HG02852 (cell line): ENCODE measurements around the gene ZBTB7C.
"Not testable (repeated sequence)": the region's sequence is repeated elsewhere in the genome, so short reads cannot be mapped to it uniquely, and the experiment has no call there.

Experiments used
- ATAC-seq: cut with Tn5 transposase; IDR thresholded peaks from one replicate; pipeline ENCODE4 v1.9.1; 2021; ENCODE audit warnings: mild to moderate bottlenecking, moderate library complexity; ENCODE audit not compliant: unreplicated experiment

ZBTB7C gene

DNA sequence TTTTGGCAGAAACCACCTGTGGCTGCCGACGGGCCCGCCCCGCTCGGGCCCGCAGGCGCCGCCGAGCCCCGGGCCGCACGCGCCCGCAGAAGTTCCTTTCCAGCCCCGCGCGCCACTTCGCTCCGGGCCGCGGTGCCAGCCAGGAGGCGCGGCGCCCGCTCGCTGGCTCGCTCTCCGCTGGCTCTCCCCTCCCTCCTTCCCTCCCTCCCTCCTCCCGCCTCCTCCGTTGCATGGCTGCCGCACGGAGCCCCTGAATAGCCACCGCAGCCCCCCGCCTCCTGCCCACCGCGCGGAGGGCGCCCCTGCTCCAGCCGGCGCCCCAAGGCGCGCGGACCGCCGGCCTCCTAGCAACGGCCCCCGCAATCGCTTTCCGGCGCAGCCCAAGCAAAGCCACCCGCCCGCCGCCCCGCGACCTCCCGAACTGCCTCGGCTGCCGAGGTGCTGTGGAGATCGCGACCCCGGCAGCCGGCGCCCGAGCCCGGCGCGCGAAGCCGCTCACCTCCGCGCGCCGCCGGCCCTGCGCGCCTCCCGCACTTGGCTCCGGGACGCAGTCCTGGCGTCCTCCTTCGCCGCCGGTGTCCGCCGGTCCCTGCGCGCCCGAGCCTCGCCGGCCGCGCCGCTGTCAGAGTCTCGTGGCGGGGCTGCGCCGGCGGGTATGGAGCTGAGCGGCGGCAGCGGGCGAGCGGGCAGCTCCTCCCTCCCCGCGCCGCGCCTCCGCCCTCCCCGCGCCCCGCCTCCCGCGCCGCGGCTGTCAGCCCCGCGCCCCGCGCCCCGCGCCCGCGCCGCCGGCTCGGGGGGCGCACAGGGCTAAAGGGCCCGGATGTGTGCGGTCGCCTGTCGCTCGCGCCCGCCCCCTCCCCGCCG lies at the start of gene ZBTB7C:
ZBTB7C (minus strand) TSS at position 657 of the 864 bp plus-strand sequence.
- peak; percentile 20 for ATAC-seq

DNA sequence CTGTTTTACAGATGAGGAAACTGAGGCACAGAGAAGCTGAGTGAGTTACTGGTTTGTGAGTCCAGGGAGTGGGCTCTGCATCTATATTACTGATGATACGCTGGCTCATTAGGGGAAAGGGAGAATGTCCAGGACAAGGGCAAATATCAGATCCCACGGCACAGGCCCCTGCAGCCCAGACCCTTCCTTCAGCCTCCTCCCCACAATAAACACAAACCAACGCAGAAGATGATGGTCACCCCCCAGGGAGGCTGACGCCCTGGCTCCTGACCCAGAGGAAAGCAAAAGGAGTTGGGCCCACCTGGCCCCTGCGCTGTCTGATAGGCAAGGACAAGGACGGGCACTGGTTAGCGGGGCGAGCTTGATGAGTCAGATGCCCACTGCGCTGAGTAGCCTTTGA lies 47.7 kb upstream of the ZBTB7C start:
- no peak for ATAC-seq

DNA sequence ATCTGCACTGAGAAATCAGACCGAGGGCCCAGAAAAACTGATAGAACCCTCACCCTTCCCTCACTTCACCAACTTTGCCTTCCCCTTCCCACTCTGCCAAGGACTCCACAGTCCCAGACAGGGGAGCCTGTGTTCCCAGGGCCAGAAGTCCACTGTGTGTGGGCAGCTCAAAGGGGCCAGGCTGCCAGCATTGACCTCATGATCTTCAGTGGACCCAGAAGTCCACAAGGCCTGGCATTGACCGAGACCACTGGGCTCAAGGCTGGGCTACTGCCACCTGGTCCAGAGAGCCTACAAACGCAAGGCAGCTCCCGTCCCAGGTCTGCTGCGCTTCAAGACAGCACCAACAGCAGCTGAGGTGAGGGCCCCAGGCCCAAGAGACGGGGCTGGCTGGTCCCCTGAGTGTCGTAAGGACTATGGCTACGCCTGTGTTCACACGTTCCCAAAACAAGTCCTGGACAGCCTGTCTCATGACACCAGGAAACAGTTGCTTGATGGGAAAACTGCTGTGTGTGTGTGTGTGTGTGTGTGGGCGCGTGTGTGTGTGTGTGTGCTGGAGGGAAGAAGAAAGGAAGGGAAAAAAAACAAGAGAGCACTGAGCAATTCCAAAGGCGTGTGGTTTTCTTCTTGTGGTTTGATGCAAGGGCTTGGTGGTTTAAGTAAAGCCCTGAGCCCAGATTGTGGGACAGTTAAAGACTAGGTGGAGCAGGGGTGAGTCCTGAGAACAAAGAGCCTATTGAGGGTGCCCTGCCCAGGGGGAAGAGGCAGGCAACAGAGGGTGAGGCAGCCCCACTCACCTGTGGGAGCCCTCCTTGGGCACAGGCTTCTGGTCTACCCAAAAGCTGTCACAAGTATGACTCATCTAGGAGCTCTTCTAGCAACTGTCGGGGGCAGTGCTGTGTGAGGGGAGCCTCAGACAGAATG lies 46.6 kb upstream of the ZBTB7C start:
- ATAC-seq: no peak

GRCh38 chr18:48454261-48454757 lies 45.1 kb upstream of the ZBTB7C start:
- no peak for ATAC-seq

- no peak for ATAC-seq
These were observed 44.3 kb upstream of the ZBTB7C start for GRCh38 chr18:48453330-48454066.

GRCh38 chr18:48452861-48453323 lies 43.7 kb upstream of the ZBTB7C start:
- ATAC-seq: no peak

DNA sequence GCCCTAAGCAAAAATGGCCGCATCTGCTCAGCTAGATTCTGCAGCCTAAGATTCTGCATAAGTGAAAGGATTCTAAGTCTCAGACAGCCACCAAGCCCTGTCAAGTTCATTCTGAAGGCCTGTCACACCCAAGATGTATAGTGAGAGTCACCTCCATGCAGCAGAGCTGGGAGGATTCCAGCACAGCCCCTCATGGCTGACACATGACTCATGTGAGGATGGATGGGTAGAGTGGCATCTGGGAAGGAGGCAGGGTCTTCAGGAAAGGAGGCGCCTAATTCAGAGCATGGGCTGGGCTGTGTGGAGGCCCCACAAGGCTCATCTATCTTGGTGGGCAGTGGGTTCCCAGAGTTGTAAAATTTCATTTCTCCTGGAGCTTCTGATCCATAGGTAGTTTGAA lies 41.5 kb upstream of the ZBTB7C start:
- no peak for ATAC-seq

- no peak for ATAC-seq
These were observed 37.5 kb upstream of the ZBTB7C start for GRCh38 chr18:48446582-48447225.

DNA sequence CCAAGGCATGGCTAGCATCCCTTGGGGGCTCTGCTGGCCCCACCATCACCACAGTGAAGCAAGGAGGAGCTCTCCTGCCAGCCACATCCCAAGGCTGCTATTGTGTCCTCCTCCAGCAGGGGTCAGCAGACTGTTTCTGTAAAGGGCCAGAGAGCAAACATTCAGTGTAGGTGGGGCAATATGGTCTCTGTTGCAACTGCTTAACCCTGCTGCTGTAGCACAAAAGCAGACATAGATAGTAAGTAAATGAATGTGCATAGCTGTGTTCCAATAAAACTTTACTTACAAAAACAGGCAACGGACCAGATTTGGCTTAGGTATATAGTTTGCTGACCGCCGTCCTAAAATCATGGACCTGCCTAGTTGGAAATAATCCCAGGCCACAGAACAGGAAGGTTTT lies 36.4 kb upstream of the ZBTB7C start:
- peak; percentile 69 for ATAC-seq

DNA sequence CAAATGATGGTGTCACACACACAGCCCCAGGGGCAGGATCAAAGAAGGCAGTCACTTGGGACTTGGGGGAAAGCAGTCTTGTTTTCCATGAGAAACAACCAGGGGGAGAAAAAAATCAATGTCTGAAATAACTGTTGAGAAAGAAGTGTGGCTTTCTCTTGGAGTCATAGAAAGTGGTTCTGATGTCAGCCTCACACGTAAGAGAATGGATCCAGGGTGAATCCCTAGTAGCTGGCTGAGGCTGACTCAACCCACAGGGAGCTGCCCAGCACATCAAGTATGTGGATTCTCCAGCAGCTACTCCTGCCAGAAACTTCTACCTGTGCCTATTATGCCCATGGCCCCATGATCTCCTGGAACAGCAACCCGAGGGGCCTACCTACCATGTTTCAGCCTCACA lies 33.6 kb upstream of the ZBTB7C start:
- no peak for ATAC-seq

DNA sequence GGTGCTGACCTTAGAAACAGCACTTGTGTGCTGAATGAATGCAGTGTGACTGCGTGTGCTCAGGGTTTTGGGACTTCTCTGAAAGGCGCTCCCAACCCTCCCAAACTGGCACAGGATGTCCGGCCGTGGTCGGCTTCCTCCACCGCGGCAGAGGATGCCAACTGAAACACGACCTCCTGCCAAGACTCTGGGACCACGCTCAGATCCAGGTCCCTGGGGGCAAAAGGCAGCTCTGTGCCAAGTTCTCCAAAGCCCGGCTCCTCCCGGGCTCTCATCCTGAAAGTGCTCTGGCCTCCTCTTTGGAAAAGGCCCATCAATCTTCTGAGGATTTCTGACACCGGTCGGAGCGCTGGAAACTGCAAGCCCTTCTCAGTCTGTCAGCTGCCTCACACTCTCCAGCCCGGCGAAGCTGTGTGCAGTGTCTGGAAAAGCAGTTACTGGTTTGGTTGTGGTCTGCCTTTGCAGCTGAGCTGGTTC lies 32.3 kb upstream of the ZBTB7C start:
- no peak for ATAC-seq

- ATAC-seq: no peak
These were observed 31.7 kb upstream of the ZBTB7C start for GRCh38 chr18:48440924-48441323.

GRCh38 chr18:48436907-48437306 lies 27.7 kb upstream of the ZBTB7C start:
- ATAC-seq: no peak

- not testable (repeated sequence) for ATAC-seq
These were observed 25.2 kb upstream of the ZBTB7C start for GRCh38 chr18:48434382-48434781.

- ATAC-seq: no peak
These were observed 24.4 kb upstream of the ZBTB7C start for GRCh38 chr18:48433541-48433940.

DNA sequence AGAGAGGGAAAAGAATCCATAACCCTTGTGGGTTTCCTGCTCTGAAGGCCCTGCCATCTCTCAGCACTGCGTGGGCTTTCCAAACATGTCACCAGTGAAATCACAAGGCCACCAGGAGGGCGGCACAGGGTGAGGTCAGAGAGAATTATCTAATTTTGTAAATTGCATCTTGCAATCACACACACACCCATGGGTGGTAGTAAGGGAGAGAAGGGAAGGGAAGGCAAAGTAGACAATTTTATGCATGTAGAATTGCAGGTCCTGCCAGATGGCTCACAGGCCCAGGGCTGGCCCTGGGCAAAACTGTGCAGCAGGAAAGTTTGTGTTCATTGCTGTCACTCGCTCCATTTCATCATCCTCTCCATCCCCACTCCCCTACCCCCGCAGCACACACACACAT lies 21.0 kb upstream of the ZBTB7C start:
- no peak for ATAC-seq

DNA sequence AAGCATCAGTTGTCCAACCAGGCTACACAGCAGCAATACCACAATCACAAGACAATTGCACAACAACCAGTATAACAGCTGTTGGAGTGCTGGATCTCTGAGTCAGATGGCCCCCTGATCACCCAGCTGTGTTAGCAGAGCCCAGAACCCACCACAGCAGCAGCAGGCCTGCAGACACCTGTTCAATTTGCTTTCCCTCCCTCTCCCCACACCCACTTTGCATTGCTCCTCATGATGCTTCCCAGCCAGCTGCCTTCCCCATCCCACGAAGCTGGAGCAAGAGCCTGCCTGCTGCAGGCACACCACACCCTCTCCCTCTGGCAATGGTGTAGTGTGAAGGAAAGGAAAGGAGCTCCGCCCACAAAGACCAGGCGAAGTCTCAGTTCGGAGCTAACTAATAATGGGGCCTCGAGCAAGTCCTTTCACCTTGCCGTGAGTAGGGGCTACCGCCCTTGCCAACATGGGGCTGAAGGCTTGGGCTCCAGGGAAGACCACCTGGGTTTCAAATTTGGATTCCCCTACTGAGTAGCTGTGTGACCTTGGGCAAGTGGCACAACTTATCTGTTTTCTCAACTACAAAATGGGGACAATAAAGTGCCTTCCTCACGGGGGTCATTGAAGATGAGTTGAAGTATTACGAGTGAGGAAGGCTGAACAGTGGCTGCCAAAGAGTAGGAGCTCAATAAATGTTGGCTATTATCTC lies 19.4 kb upstream of the ZBTB7C start:
- no peak for ATAC-seq

DNA sequence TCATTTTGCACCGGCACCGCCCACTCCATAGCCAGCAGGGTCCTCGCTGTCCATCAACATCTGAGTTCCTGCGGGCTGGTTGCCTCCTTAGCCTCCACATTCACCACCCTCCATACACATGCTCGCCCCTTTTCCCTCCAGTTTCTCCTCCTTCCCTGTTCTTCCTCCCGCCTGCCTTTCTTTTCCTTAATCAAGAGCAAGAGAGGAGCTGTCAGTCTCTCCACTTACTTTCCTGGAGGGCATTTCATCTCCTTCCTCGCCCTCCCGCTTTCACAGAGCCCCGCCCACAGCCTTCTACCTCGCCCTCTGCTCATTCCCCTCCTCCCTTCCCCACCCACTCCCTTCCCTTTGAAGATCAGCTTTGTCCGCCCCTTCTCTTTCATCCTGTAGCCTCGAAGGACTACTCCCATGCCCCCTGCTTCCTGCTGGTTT lies 13.8 kb upstream of the ZBTB7C start:
- ATAC-seq: no peak

DNA sequence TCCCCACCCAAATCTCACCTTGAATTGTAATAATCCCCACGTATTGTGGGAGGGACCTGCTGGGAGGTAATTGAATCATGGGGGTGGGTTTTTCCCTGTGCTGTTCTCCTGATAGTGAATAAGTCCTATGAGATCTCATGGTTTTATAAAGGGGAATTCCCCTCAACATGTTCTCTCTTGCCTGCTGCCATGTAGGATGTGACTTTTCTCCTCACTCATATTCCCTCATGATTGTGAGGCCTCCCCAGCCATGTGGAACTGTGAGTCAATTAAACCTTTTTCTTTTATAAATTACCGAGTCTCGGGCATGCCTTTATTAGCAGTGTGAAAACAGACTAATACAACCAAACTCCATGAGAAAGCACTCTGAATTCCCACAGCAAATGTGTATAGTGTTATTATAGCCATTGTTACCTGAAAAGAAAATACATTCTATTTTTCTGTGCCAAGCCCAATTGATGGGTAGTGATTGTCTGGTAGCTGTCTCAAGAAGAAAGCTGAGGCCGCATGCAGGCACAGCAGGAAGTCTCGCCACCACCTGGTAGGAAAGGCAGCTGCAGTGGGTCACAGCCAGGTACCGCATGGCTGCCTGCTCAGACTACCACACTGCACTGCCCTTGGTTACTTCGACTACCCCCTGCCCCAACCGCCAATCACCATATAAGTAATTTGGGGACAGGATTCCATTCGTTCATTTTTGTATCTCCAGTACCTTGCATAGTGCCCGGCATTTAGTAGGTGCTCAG lies 10.3 kb upstream of the ZBTB7C start:
- no peak for ATAC-seq
